Measurements from ENCODE around the gene INSRR.

Gene INSRR

DNA sequence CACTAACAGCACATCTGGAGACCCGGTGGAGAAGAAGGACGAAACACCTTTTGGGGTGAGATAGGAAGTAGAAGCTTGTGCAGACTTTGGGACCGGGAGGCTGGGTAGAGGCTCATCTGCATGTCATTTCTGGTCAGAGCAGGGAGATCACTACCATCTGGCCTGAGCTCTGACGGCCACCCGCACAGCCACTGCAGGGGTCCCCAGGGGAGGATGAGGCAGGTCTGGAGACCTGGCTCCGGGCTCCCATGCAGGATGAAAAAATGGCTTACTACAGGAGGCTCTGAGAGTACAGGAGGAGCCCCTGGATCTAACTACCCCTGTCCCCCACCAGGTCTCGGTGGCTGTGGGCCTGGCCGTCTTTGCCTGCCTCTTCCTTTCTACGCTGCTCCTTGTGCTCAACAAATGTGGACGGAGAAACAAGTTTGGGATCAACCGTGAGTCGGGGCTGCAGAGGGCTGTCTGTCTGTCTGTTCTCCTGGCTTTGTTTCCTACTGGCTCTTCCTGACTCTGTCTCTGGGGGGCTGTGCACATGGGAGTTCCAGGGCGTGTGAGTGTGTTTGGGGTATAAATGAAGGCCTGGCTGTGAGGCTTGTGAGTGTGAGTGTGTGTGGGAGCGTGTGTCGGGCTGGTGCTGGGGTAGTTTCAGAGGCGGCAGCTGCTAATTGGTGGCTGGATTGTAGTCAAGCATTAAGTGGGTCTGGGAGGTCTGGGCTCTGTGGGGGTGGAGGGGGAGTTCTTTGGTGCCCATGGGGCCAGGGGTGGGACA is 15.8 kb upstream of the INSRR start:
- no peak for DNase-seq (ENCODE audit: low read depth, low spot score)

DNA sequence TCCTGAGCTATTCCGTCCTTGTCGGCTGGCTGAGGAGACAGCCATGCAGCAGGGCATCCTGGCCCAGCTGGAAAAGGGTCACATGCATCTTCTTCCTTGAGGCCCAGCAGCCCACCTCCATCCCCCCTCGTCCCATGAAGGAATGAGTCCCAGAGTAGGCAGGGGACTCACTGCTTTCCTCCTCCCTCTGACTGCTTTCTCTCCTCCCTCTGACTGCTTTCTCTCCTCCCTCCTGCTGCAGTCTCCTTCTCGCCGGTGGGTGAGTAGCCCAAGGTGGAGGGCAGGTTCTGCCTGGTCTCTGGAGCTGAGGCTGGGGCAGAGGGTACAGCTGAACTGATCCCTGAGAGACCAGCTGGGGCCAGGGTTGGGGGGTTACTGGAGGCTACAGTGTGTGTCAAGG is 15.2 kb upstream of the INSRR start:
- no peak for DNase-seq (ENCODE audit: low read depth, low spot score)

DNA sequence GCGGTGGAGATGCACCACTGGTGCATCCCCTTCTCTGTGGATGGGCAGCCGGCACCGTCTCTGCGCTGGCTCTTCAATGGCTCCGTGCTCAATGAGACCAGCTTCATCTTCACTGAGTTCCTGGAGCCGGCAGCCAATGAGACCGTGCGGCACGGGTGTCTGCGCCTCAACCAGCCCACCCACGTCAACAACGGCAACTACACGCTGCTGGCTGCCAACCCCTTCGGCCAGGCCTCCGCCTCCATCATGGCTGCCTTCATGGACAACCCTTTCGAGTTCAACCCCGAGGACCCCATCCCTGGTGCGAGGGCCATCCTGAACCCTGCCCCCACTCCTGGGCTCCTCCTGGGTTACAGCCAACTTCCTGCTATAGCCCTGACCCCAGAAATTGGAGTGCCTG is 14.7 kb upstream of the INSRR start:
- DNase-seq (ENCODE audit: low read depth, low spot score) = no peak

DNA sequence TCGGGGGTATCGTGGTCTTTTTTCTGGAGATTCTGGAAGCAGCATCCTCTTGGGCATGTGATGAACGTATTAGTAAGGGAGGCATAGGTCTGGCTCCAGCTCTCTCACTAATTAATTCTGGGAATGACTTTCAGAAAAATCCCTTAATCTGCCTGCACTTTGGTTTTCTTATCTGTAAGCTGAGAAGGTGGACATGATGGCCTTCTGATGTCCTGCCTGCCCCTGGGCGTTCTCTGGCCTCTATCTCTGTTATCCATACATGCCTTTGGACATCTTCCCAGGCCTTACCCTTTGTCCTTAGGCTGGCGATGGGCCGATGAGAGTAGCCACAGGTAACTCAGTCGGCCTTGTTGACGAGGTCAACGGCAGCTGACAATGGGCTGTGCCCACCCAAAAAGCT is 10.5 kb upstream of the INSRR start:
- no peak for DNase-seq (ENCODE audit: low read depth, low spot score)

DNA sequence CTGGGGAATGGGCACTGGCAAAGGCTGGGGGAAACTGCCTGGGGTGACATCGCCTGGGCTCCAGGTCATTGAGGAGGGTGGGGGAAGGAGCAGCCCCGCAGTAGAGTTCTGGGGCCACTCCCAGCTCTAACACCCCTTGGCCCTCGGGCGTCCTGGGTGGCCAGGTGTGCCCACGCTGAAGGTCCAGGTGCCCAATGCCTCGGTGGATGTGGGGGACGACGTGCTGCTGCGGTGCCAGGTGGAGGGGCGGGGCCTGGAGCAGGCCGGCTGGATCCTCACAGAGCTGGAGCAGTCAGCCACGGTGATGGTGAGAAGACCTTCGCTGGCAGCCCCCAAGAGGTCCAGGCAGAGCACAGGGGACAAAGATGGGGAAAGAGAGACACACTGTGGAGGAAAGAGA is 9.4 kb upstream of the INSRR start:
- no peak for DNase-seq (ENCODE audit: low read depth, low spot score)

DNA sequence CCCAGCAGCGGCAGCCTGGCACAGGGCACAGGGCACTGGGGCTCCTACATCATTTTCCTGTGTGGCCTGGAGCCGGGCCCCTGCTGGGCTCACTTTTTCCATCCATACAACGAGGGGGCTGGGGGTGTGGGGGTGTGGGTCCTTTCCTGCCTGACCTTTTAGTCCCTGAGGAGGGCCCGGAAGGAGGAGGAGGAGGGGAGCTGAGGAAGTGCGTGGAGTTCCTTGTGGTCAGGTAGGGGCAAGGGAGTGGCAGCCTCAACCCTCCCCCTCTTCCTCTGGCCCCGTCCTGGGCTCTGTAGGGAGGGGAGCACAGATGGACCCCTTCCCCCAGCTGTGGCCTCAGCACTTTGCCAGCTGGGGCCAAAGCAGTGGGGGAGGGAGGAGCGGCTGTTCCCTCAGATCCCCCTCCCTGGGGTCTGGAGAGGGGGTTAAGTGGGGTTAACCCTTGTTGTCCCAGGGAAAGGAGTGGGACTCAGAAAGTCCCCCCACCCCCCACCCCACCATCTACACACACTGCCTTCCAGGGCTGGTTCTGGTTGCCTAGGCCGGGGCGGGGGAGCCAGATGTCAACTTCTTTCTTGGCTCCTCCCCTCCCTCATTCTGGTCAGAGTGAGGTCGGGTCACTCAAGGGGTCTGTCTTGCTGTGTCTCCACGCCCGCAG is 7.5 kb upstream of the INSRR start:
- DNase-seq (ENCODE audit: low read depth, low spot score) = no peak

DNA sequence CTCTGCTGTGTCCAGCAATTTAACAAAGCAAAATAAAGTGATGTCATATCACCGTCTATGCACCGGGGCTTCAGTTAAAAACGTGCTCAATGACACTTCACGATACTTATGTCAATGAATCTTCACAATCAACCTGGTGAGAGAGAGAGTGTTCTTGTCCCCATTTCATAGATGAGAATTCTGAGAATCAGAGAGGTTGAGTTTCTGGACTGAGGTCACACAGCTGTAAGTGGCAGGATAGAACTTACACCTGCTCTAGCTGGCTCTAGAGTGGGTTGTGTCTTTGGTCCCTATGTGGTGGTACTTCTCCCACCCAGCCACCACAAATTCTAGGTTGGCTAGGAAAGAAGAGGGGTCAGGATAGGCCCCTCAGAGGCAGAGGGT is 6.9 kb upstream of the INSRR start:
- no peak for DNase-seq (ENCODE audit: low read depth, low spot score)

DNA sequence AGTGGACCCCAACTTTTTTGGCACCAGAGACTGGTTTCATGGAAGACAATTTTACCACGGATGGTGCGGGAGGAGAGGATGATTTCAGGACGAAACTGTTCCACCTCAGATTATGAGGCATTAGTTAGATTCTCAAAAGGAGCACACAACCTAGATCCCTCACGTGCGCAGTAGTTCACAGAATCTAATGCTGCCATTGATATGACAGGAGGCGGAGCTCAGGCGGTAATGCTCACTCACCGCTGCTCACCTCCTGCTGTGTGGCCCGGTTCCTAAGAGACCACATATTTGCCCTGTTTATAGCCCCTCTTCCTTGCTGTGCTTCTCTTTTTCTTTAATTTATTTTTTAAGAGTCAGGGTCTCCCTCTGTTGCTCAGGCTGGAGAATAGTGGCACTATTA is 6.3 kb upstream of the INSRR start:
- DNase-seq (ENCODE audit: low read depth, low spot score) = no peak

DNA sequence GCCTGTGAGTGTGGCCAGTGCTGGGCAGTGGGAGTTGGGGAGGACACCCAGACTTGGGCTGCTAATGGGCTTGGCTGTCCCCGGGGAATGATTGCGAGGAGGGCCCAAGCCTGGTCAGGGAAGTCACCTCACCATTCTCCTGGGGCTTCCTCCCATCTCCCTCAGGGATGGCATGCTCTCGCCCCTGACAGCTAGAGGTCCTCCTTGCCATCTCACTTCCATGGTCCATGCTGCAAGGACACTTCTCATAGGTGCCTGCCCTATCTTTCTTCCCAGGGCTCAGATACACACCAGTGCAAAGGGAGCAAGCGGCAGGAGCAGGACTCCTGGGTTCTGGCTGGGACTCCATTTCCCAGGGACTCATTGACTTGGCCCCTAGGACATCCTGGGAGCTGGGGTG is 5.9 kb upstream of the INSRR start:
- DNase-seq (ENCODE audit: low read depth, low spot score) = no peak

DNA sequence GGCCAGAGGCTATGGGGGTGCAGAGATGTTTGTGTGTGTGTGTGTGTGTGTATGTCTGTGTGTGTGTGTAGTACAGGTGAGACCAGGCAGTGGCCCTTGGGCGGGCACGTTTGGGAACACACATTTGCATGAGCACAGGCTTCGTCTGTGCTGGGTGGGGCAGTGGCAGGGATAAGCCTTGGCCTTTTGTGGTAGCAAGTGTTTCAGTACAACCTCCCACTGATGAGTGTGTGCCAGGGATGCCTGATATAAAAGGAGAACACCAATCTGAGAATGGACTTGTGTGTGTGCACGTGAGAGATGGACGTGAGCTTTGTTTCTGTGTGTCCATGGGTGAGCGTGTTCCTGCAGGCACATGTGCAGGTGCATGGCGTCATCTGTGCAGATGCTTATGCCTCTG is 4.7 kb upstream of the INSRR start:
- DNase-seq (ENCODE audit: low read depth, low spot score) = no peak

DNA sequence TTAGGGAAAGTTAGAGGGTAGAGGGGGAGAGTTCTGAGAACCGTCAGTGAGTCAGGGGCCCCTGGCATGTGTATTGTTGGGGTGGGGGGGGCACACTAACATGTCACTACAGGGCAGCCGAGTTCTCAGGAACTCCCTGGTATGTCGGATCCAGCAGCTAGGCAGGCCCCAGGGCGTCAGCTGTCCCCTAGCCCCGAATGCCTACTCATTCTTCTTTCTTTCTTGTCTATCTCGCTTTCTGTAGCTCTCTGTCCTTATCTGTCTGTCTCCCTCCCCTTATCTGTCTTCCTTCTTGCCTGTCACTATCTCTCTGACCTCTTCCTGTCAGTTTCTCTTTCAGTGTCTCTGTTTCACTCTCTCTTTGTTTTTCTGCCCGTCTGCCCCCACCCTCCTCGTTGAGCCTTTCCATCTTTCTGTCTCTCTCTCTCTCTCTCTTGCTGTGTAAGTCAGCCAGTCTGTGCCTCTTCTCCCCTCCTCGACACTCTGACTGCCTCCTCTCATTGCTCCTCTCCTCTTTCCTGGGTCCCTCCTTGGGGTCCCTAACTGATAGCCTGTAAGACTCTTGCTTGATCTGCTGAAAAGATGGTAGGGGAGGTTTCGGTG is 4.2 kb upstream of the INSRR start:
- no peak for DNase-seq (ENCODE audit: low read depth, low spot score)

DNA sequence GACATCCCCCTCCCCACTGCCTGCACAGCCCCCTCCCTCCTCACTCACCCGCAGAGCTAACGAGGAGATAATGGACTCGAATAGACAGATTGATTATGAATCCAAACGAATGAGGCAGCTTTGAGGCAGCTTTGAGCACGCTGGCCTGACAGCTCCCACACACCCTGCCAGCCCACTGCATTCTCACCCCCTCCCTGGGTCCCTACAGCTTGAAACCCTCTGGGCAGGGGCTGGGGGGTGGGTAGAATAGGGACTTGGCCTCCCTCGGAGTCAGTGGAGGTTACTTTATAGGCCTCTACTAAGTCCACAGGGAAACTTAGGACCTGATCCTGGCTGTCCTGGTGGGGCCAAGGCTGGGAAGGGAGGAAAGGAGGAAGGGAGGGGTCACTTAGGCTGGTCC is 3.7 kb upstream of the INSRR start:
- DNase-seq (ENCODE audit: low read depth, low spot score) = no peak

DNA sequence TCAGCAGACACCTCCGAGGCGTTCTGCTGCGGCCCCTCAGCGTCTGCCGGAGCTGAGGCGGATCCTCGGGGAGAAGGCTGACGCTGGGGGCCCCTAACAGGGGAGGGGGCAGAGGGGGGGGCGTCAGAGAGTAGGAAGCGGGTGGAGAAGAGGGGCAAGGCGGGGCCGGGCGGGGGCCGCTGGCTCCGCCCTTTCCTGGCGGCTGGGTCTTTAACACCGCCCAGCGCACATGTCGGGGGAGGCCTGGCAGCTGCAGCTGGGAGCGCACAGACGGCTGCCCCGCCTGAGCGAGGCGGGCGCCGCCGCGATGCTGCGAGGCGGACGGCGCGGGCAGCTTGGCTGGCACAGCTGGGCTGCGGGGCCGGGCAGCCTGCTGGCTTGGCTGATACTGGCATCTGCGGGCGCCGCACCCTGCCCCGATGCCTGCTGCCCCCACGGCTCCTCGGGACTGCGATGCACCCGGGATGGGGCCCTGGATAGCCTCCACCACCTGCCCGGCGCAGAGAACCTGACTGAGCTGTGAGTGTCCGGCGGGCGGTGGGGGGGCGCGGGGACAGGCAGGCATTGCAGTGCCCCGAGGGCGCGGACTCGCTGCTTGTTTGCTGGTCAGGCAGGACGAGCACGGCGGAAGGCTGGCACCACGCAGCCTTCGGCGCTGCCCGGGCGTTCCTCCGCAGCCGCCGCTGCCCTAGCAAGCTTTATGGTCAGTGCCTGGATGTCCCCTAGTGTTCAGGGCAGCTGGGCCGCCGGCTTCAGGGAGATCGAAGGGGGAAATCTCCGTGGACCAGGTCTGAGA is 1.9 kb upstream of the INSRR start, which contains the start of gene NTRK1:
Gene NTRK1 (plus strand): TSS at position 238 of the 796 bp plus-strand sequence. CDS start 70 bp downstream, at position 308.
- DNase-seq (ENCODE audit: low read depth, low spot score) = peak; percentile 16

DNA sequence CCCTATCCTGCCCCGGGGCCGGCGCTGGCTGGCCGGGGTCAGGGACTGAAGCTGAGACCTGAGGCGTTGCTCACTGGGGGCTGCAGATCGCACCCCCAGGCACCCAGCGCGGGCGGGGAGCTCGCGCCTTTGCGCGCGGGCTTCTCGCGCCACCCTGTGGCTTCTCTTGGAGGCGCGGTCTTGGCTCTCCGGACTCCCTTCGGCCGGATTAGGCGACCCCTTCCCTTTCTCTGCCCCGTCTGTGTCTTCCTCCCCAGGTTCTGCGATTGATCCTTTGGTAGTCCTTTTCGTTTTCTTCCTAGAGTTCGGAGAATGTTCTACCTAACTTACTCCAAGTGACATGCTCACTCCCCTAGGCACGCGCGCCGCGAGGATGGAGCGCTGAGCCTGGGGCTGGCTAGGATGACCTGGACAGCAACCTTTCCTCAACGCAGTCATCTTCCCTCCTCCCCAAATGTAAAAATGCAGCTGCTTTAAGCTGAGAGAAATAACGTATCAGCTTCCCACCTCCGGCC is 1.3 kb upstream of the INSRR start:
- peak; percentile 31 for DNase-seq (ENCODE audit: low read depth, low spot score)

DNA sequence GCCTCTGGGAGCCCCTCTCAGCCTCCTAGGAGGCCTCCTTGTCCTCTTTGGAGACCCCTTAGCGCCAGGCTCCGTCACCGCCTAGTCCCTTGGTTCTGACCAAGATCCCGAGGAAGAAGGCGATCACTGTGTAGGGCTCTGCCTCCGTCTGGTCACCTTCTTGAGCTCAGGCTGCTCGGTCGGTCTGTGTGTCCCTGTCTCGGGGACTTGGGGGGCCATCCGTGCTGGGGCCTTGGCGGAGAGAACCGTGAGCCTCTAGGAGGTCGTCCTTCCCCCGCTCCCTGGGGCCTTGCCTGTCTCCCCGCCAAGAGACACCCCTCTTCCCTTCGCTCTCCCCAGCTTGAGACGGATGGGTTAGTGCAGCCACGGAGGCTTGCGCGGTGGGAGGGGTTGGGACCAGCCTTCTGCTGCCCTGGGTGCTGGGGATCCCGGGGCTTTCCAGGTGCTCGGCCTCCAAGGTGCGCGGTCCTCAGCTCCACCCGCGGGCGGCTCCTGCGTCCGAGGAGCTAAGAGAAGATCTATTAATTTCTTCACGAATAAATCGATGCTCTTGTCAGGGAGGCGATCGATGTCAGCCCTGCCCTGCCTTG is 701 bp upstream of the INSRR start:
- DNase-seq (ENCODE audit: low read depth, low spot score) = no peak

DNA sequence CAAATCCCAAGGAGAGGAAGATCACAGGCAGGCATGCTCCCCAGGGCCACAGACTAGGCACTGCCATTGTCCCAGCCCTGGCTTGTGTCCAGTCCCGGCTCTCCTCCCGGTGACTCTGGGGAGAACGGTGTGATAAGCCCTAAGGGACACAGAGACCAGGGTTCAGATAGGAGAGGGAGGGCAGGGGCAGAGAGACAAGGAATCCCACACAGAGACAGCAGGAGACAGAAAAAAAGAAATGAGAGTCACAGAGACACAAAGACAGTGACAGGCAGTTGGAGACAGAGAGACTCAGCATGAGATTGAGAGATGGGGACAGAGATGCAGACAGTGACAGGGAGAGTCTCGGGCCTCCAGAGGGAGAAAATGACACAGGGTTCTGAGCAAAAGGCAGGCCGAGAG is 361 bp downstream of the INSRR start:
- DNase-seq (ENCODE audit: low read depth, low spot score) = no peak

DNA sequence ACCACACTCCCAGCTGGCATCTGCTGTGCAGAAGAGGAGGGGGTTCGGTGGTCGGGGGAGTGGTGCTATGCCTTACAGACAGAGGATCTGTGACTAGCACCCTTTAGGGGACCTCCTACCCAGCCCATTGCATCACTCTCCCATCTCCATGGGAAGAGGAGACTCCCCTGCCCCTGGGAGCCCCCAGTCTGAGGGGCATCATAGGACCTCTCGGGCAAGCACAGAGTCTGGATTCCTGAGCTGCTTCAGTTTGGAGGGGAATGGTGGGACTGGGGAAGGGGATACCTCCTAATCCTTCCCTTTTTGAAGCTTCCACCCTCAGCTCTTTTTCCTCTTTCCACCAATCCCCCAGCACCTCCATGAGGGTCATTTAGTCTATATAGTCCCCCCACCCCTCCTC is 1.4 kb downstream of the INSRR start:
- no peak for DNase-seq (ENCODE audit: low read depth, low spot score)

DNA sequence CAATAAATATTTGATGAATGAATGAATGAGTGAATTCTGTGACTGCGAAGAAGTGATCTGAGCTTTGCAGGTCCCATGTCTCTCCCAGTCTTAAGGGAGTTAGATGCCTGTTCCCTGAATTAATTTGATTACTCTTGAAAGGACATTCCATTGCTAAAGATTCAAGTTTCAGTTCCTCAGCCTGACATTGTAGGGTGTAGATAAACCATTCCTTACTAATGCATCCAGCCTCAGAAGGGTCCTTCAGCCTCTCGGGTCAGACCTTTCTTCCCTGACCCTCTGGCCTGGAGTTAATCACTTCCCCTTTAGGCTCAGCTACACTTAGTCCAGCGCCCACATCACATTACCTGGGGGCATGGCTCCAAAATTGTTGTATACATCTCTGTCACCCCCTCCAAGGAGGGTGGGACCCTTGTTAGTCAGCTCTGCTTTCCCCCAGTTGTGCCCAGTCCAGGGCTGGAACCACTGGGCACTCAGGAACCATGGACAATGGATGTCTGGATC is 2.6 kb downstream of the INSRR start:
- no peak for DNase-seq (ENCODE audit: low read depth, low spot score)

DNA sequence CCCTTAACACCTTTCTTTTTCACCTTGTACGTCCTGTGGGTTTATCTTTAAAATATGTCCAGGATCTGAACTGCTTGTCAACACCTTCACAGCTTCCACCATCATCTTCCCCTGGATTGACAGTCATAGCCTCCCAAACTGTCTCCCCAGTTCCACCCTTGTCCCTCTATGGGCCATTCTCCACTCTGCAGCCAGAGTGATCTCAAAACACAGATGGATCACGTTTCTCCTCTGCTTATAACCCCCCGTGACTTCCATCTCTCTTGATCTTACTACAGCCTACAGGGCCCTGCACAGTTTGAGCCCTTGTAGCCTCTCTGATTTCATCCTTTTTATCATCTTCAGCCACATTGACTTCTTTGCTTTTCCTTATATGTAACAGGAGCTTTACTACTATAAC is 4.3 kb downstream of the INSRR start:
- no peak for DNase-seq (ENCODE audit: low read depth, low spot score)

DNA sequence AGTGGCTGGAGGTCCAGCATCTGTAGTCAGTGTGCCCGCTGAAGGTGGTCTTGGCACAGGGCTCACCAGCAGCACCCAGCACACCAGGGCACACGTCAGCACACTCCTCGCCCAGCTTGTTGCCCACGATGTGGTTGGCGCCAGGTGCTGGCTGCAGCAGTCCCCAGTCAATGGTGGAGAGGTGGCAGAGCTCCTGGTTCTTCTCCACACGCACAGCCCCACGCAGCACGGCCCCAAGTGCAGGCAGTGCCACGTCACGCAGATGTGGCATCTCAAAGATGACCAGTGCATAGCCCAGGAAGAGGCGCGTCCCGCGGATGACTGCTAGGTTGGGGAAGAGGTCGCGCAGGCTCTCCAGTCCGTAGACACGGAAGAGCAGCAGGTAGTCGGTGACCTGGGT is 5.2 kb downstream of the INSRR start:
- DNase-seq (ENCODE audit: low read depth, low spot score) = no peak

DNA sequence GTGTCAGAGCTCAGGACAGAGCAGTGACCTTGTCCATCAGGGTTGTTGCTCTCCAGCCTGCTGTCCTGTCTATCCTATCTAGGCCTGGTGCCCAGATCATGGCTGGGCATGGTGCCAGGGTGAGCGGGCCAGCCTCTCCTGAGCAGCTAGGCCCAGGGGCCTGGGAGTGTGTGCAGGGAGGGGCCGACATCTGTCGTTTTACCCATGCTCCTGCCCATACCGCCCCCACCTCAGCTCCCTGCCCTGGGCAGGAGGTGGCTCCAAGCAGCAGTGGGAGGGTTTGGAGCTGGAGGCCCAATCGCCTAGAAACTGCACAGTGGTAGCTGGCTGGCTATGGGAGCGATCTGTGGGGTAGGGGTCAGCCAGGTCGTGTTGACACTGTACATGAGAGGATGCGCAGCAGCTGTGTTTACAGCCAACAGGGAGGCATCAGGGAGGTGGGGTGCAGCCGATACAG is 6.5 kb downstream of the INSRR start:
- no peak for DNase-seq (ENCODE audit: low read depth, low spot score)
